ENCODE data around the gene NOP56.

NOP56 gene, protein sequence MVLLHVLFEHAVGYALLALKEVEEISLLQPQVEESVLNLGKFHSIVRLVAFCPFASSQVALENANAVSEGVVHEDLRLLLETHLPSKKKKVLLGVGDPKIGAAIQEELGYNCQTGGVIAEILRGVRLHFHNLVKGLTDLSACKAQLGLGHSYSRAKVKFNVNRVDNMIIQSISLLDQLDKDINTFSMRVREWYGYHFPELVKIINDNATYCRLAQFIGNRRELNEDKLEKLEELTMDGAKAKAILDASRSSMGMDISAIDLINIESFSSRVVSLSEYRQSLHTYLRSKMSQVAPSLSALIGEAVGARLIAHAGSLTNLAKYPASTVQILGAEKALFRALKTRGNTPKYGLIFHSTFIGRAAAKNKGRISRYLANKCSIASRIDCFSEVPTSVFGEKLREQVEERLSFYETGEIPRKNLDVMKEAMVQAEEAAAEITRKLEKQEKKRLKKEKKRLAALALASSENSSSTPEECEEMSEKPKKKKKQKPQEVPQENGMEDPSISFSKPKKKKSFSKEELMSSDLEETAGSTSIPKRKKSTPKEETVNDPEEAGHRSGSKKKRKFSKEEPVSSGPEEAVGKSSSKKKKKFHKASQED
- total RNA-seq, result 253 to 285 (median 267) reads per million in 4 donors

DNA sequence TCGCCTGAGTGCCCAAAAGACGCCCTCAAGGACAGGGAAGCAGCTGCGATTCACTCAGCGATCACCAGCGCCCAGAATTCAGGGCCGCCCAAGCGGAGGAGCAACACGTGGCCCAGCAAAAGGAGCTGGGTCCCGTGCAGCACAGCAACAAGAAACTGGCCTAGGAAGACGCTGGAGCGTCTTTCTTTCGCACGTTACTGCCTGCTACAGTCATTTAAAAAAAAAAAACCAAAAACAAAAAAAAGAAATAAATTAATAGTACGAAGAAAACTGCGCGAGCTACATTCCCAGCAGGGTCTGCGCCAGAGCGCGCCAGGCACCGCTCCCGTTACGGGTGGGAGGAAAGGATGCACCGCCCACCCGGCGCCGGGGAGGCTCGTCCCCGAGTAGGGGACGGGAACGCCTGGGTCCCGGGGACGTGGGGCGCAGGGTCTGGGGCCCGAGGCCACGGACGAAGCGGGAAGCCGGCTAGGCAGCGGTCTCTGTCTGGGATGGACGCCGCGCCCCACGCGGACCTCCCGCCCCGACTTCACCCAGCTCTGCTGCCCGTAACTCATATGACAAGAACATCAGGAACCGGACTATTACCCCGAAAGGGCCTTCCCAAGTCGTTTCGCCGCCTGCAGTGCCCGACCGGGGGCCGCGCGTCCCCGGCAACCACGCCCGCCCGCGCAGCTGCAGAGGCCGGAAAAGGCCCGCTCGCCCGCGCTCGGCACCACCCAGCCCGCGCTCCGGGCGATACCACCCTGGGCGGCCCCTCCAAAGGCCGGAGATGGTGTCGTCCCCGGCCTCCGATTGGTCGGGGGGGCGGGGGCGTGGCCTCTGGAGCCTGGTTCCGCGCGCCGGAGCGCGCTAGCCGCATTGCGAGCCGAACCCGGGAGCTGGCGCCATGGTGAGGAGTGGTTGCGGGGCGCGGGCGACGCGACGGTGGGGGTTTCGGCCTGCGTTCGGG lies at the start of gene NOP56:
TSS of gene NOP56 (plus strand) at position 861 of the 952 bp plus-strand sequence. CDS start at position 890, 29 bp downstream.
- DNase-seq, result peak; percentile 86 to 94 (median 90)

GRCh38 chr20:2602746-2603145 lies 49.7 kb upstream of the NOP56 start:
- DNase-seq, result no peak

DNA sequence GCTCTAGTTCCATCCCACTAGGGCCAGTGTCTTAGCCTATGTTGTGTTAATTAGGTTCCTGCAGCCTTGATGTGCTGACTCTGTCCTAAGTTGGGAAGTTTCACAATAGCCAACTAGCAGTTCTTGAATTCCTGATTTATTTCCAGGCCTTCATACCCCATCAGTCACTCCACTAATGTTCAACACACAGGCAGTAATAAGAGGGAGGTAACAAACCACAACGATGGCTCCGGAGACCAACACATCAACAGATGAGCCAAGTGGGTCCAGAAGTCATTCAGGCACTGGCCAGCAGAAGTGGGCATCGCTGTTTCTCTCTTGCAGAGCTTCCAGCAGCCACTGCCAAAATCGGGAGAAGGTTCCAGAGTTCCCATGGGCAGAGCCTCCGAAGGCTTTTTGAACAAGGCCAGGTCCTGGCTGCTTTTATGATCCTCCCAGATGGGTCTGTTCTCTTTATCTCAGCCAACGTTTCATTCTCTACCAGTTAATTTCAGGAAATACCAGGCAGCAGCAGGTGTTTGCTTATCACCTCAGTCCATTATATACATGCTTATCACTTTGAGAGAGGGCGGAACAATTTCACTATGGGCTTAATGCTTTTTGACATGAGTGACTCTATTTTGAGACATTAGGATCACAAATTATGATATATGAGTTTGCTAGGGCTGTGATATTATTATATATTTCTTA lies 48.5 kb upstream of the NOP56 start:
- DNase-seq, result no peak

GRCh38 chr20:2604506-2604835 lies 48.0 kb upstream of the NOP56 start:
- DNase-seq, result no peak

GRCh38 chr20:2606507-2607006 lies 45.9 kb upstream of the NOP56 start:
- DNase-seq, result no peak

DNA sequence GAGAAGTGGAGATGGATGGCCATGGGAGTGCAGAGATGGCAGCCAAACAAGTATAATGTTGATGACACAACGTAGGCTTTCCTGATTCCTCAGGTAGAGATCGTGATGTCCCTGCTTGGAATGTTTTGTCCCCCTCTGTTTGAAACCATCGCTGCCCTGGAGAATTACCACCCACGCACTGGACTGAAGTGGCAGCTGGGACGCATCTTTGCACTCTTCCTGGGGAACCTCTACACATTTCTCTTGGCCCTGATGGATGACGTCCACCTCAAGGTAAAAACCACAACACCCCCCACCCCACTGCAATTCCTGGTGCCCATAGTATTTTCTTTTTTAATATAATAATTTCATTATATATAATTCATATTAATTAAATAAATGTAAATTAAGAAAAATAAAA lies 42.1 kb upstream of the NOP56 start:
- DNase-seq, result no peak

- DNase-seq, result no peak
These were observed 41.3 kb upstream of the NOP56 start for GRCh38 chr20:2610941-2611720.

- no peak for DNase-seq
These were observed 40.4 kb upstream of the NOP56 start for GRCh38 chr20:2612073-2612472.

- DNase-seq, result no peak
These were observed 35.8 kb upstream of the NOP56 start for GRCh38 chr20:2616634-2617033.

GRCh38 chr20:2617099-2617714 lies 35.2 kb upstream of the NOP56 start:
- DNase-seq, result no peak

GRCh38 chr20:2618815-2619214 lies 33.6 kb upstream of the NOP56 start:
- DNase-seq, result no peak

- DNase-seq, result no peak
These were observed 33.1 kb upstream of the NOP56 start for GRCh38 chr20:2619337-2619736.

DNA sequence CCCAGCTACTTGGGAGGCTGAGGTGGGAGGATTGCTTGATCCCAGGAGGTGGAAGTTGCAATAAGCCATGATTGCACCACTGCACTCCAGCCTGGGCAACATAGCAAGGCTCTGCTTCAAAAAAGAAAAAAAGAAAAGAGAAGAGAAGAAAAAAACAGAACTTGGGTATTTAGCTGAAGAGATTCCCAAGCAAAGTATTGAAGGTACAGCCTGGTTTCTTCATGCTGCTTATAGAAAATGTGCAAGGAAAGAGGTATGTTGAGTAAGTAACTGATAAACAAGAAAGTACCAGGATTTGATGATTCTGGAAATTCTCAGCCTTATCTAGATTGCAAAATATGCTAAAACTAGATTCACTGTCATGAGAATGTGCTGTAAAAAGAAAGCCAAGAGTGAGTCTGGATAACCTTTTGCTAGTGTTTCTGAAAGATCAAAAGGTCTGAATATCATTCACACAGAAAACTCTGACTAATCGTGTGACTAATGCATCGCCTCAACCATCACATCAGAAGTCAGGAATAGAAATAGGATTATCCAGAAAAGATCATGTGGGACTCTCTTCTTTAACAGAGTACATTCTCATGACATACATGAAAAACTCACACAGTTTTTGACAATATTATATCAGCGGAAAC lies 32.4 kb upstream of the NOP56 start:
- DNase-seq, result no peak

DNA sequence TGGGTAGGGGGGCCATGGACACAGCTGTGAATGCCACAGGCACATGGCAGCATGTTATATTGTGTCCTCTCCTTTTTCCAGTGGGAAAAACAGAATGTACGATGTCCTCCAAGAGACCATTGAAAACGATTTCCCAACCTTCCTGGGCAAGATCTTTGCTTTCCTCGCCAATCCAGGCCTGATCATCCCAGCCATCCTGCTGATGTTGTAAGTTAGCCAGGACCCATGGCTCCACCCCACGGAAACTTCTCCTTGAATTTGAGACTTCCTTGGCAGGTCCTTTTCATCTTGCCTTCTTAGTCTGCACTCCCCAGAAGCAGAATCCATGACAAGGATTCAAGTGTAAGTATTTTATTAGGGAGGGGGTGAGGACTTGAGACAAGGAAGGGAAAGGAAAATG lies 28.2 kb upstream of the NOP56 start:
- no peak for DNase-seq

GRCh38 chr20:2625062-2625461 lies 27.4 kb upstream of the NOP56 start:
- DNase-seq, result no peak

GRCh38 chr20:2626853-2627541 lies 25.4 kb upstream of the NOP56 start:
- DNase-seq, result no peak

- DNase-seq, result no peak
These were observed 21.2 kb upstream of the NOP56 start for GRCh38 chr20:2631228-2631627.

DNA sequence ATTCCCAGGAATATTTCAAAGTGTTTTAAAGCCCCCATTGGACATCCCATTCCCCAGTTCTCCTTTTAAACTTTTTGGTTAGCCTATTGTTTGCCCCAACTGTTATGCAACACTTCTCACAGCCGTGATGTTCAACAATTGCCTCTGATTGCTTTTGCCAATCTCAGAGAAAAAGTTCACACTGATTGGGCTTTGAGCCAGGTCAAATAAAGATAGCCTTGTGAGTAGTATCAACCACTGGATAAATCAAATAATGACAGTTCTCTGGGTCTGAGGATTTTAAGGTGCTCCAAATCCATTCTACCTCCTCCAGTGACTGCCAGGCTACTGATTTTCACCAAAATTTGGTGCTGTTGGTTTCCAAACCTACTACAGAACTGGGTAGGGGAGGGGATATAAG lies 19.1 kb upstream of the NOP56 start:
- DNase-seq, result no peak

DNA sequence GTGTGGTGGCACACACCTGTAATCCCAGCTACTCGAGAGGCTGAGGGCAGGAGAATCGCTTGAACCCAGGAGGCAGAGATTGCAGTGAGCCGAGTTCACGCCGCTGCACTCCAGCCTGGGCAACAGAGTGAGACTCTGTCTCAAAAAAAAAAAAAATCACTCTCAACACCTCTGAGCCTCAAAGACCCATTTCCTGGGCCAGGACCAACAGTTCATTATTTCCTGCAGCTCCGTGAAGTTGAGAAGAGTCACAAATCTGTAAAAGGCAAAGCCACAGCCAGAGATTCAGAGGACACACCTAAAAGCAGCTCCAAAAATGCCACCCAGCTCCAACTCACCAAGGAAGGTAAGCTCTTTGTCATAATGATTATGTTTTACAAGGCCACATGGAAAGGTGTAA lies 15.2 kb upstream of the NOP56 start:
- no peak for DNase-seq

- no peak for DNase-seq
These were observed 12.2 kb upstream of the NOP56 start for GRCh38 chr20:2640260-2640659.
